IPS DF 6.9 (cell line): ENCODE results near the gene C1orf21.

ENCODE experiments used
- DNase-seq: peaks from one replicate; pipeline ENCODE4 v3.0.0-alpha.2; 2013; ENCODE audit warnings: low read depth, low spot score
- H3K27ac ChIP-seq: one replicate; pipeline ENCODE4 v1.5.1; 2013; ENCODE audit warnings: low read length, control low read depth
- H3K27me3 ChIP-seq: 2 replicates; pipeline ENCODE4 v1.6.1; 2013; ENCODE audit warnings: mild to moderate bottlenecking, low read length; ENCODE audit not compliant: control insufficient read depth, insufficient read depth
- H3K36me3 ChIP-seq: 2 replicates; pipeline ENCODE4 v1.6.1; 2013; ENCODE audit warnings: low read length; ENCODE audit not compliant: control insufficient read depth, insufficient read depth
- H3K4me1 ChIP-seq: 2 replicates; pipeline ENCODE4 v1.6.1; 2013; ENCODE audit warnings: low read length; ENCODE audit not compliant: control insufficient read depth, insufficient read depth
- H3K4me3 ChIP-seq: 2 replicates; pipeline ENCODE4 v1.5.1; 2013; ENCODE audit warnings: mild to moderate bottlenecking, low read length
- H3K9me3 ChIP-seq: 2 replicates; pipeline ENCODE4 v1.6.1; 2013; ENCODE audit warnings: low read length, inconsistent platforms; ENCODE audit not compliant: control insufficient read depth, insufficient read depth
- WGBS: extraction: QIAGEN DNeasy Blood & Tissue Kit; methylation state at CpG from one replicate; pipeline ENCODE4 v1.1.7; 2013; ENCODE audit warnings: mixed read lengths, missing lambda C conversion rate; ENCODE audit not compliant: insufficient read length, insufficient coverage; 5-methylcytosine and 5-hydroxymethylcytosine counted together

C1orf21 gene

GRCh38 chr1:184623404-184623803 lies 236.6 kb downstream of the C1orf21 start:
- Histone ChIP-seq H3K27ac (no peak overlapping the region), H3K4me3 (no peak overlapping the region), H3K27me3 (no peaks in the 10 kb centered on the region), H3K36me3 (no peaks in the 10 kb centered on the region), H3K4me1 (no peaks in the 10 kb centered on the region), H3K9me3 (no peaks in the 10 kb centered on the region)
- no CpG with 5 or more reads among the region's 4 CpGs for WGBS
- no peak for DNase-seq

- H3K27me3 ChIP-seq, result no peaks in the 10 kb centered on the region
- no CpG with 5 or more reads among the region's 2 CpGs for WGBS
- H3K4me1 ChIP-seq, result no peaks in the 10 kb centered on the region
- H3K4me3 ChIP-seq, result no peak overlapping the region
- no peaks in the 10 kb centered on the region for H3K36me3 ChIP-seq
- H3K27ac ChIP-seq, result no peak overlapping the region
- no peaks in the 10 kb centered on the region for H3K9me3 ChIP-seq
- DNase-seq, result no peak
Observed at GRCh38 chr1:184624051-184624450, 237.2 kb downstream of the C1orf21 start.

DNA sequence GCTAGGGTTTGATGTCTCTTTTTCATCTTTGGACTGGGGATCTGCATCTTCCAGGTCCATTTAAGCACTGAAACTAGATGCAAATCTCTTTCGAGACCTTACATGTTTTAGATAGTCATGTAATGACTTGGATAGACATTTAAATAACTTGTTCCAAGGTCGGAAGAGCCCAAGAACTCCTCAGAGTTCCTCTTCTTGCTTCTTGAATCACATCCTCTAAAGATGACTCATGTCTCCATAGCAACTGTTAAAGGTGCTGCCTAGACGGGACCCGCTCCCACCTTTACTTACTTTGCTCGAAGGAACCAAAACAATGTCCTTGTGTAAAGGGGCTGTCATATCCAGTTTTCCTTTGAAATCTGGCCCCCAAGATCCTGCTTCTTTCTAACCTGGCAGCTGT lies 237.8 kb downstream of the C1orf21 start:
- Histone ChIP-seq H3K4me1 (no peaks in the 10 kb centered on the region), H3K36me3 (no peaks in the 10 kb centered on the region), H3K9me3 (no peaks in the 10 kb centered on the region), H3K4me3 (no peak overlapping the region), H3K27me3 (no peaks in the 10 kb centered on the region), H3K27ac (no peak overlapping the region)
- no CpG with 5 or more reads among the region's 5 CpGs for WGBS
- no peak for DNase-seq

- Histone ChIP-seq H3K36me3 (no peaks in the 10 kb centered on the region), H3K4me1 (no peaks in the 10 kb centered on the region), H3K27ac (no peak overlapping the region), H3K27me3 (no peaks in the 10 kb centered on the region), H3K9me3 (no peaks in the 10 kb centered on the region), H3K4me3 (no peak overlapping the region)
- no peak for DNase-seq
- WGBS, result no CpG with 5 or more reads among the region's 4 CpGs
Observed at GRCh38 chr1:184625271-184625670, 238.4 kb downstream of the C1orf21 start.

DNA sequence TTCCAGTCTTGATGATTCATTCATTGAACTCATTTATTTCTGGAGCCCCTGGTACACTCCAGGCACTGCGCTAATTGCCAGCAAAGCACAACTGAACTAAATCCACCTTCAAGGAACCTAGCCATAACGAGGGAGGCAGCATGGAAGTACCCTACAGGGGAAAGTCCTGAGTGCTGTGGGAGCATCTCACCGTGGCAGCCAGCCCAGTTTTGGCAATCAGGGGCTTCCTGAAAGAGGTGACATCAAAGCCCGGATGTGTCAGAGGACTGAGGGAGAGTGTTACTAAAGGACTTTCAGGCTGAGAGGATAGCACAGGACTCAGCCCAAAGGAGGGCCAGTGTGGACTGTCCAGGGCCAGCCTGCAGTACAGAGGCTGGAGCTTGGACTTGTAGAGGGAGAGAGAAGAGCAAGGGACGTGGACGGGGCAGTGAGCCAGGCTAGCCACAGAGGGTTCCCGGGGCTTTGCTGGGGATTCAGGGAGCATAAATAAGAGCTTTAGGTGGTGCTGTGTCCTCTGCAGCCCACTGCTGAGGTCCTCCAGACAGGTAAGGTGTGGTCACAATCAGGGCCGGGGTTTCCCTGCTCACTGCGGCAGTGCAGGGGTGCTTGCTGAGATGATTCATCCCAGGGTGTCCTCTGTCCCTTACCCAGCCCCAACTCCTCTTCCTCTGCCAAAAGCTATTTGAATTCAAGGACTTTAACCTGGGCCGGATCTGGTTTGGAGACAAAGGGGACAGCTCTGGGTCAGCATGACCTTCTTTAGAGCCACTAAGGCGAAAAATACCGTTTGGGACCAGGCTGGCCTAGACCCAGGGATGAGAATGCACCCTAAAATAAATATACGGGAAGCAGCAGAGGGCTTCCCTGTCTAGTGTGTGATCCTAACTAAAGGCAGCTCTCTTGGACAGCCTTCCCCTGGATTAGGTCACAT lies 239.5 kb downstream of the C1orf21 start:
- Histone ChIP-seq H3K36me3 (no peaks in the 10 kb centered on the region), H3K27ac (no peak overlapping the region), H3K4me1 (no peaks in the 10 kb centered on the region), H3K9me3 (no peaks in the 10 kb centered on the region), H3K27me3 (no peaks in the 10 kb centered on the region), H3K4me3 (no peak overlapping the region)
- no peak for DNase-seq
- no CpG with 5 or more reads among the region's 13 CpGs for WGBS

- no peaks in the 10 kb centered on the region for H3K27me3 ChIP-seq
- no peaks in the 10 kb centered on the region for H3K4me1 ChIP-seq
- no peaks in the 10 kb centered on the region for H3K9me3 ChIP-seq
- H3K4me3 ChIP-seq, result no peak overlapping the region
- no peak for DNase-seq
- no peaks in the 10 kb centered on the region for H3K36me3 ChIP-seq
- WGBS, result no CpG with 5 or more reads among the region's 3 CpGs
- no peak overlapping the region for H3K27ac ChIP-seq
Observed at GRCh38 chr1:184627007-184627341, 240.1 kb downstream of the C1orf21 start.

DNA sequence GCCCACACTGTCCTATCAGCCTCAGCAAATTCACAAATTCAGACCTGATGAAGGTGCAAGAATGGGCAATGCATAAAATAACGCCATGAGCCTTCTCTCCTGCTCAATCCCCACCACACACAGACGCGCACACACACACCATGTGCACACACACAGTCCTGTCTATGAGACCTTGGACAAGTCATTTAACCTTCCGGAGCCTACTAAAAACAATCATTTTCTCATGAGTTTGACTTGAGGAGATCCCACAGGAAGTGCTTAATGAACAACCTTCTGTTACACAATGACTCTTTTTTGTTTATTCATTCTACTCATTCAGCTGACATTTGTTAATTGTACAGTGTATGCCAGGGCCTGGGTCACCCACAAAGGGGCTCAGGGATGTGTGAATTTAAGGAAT lies 242.4 kb downstream of the C1orf21 start:
- Histone ChIP-seq H3K4me1 (no peaks in the 10 kb centered on the region), H3K27me3 (no peaks in the 10 kb centered on the region), H3K27ac (no peak overlapping the region), H3K36me3 (no peaks in the 10 kb centered on the region), H3K4me3 (no peak overlapping the region), H3K9me3 (no peaks in the 10 kb centered on the region)
- no CpG with 5 or more reads among the region's 4 CpGs for WGBS
- DNase-seq, result no peak

GRCh38 chr1:184630679-184631060 lies 243.8 kb downstream of the C1orf21 start:
- H3K4me3 ChIP-seq, result no peak overlapping the region
- no peak for DNase-seq
- H3K36me3 ChIP-seq, result no peaks in the 10 kb centered on the region
- no peak overlapping the region for H3K27ac ChIP-seq
- no peaks in the 10 kb centered on the region for H3K4me1 ChIP-seq
- H3K27me3 ChIP-seq, result no peaks in the 10 kb centered on the region
- no CpG with 5 or more reads among the region's 5 CpGs for WGBS
- H3K9me3 ChIP-seq, result no peaks in the 10 kb centered on the region

DNA sequence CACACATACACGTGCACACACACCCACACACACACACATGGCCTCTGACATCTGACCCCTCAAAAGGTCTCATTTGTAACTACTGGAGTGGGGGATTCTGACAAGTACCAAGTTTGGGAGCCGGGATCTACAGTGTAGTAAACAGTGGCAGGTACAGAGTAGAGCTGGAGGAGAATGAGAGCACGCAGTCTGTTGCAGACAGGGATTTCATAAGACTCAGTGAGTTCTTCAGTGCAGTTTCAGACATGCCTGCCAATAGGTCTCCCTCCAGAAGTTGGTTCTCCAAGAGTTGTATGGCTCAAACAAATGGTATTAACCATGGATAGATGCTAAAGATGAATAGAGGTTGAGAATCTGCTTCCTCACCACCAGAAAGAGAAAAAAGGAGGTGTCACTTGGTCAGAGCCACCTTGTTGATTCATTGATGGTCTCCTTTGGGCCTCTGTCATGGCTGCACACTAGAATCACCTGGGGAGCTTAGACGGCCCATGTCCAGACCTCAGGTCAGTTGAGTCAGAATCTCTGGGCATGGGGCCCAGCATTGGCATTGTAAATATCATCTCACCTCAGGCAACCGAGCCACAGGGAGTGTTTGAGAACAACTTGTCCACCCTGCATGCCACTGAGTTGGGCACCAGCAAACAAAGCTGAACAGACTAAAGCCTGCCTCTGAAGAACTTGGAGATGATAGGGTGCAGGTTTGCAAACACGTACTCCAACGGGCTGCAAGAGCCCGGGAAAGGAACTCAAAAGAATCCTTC lies 245.8 kb downstream of the C1orf21 start:
- no CpG with 5 or more reads among the region's 8 CpGs for WGBS
- H3K4me3 ChIP-seq, result no peak overlapping the region
- H3K27ac ChIP-seq, result no peak overlapping the region
- no peak for DNase-seq
- H3K4me1 ChIP-seq, result no peaks in the 10 kb centered on the region
- H3K9me3 ChIP-seq, result no peaks in the 10 kb centered on the region
- H3K36me3 ChIP-seq, result no peaks in the 10 kb centered on the region
- H3K27me3 ChIP-seq, result no peaks in the 10 kb centered on the region

- H3K27ac ChIP-seq, result no peak overlapping the region
- H3K4me1 ChIP-seq, result no peaks in the 10 kb centered on the region
- no peaks in the 10 kb centered on the region for H3K9me3 ChIP-seq
- H3K36me3 ChIP-seq, result no peaks in the 10 kb centered on the region
- DNase-seq, result no peak
- no peak overlapping the region for H3K4me3 ChIP-seq
- H3K27me3 ChIP-seq, result no peaks in the 10 kb centered on the region
- WGBS, result no CpG with 5 or more reads among the region's 4 CpGs
Observed at GRCh38 chr1:184633785-184634184, 247.0 kb downstream of the C1orf21 start.
